Astrocyte (in vitro differentiated cells and primary cell): ENCODE results near the gene KCNG2. TPM values are rescaled to one million over a fixed set of nuclear protein-coding genes. Genes with fewer than 3 reads are reported as not detected.

Source experiments
- DNase-seq: peaks from one replicate; pipeline ENCODE4 v3.0.0-alpha.2; 2010; ENCODE audit warnings: low read depth
- FAIRE-seq: peaks from 2 replicates; lab custom pipeline; 2011; peaks lifted over from hg19 to GRCh38; lab: Jason Lieb, UNC
- H2AFZ ChIP-seq: 2 replicates; pipeline ENCODE4 v1.6.0; 2012; ENCODE audit warnings: low read depth, low read length, inconsistent platforms
- H3K27ac ChIP-seq: 2 replicates; pipeline ENCODE4 v1.5.1; 2011; ENCODE audit warnings: low read depth, low read length, inconsistent platforms
- H3K27me3 ChIP-seq: 2 replicates; pipeline ENCODE4 v1.6.0; 2011; ENCODE audit warnings: low read length, inconsistent platforms; ENCODE audit not compliant: insufficient read depth
- H3K36me3 ChIP-seq: 2 replicates; pipeline ENCODE4 v1.5.1; 2011; ENCODE audit warnings: low read length, inconsistent platforms; ENCODE audit not compliant: insufficient read depth
- H3K4me1 ChIP-seq: 2 replicates; pipeline ENCODE4 v1.5.1; 2011; ENCODE audit warnings: low read length, inconsistent platforms; ENCODE audit not compliant: insufficient read depth
- H3K4me2 ChIP-seq: 2 replicates; pipeline ENCODE4 v1.6.0; 2012; ENCODE audit warnings: low read length, inconsistent platforms
- H3K4me3 ChIP-seq: 2 replicates; pipeline ENCODE4 v1.5.1; 2011; ENCODE audit warnings: low read depth, mild to moderate bottlenecking, low read length, inconsistent platforms; ENCODE audit not compliant: insufficient read depth
- H3K79me2 ChIP-seq: 2 replicates; pipeline ENCODE4 v1.6.0; 2012; ENCODE audit warnings: mild to moderate bottlenecking, low read length, inconsistent platforms; ENCODE audit not compliant: insufficient read depth
- H3K9ac ChIP-seq: 2 replicates; pipeline ENCODE4 v1.6.0; 2012; ENCODE audit warnings: mild to moderate bottlenecking, low read length, inconsistent platforms
- H3K9me3 ChIP-seq: 2 replicates; pipeline ENCODE4 v1.5.1; 2012; ENCODE audit warnings: low read depth, mild to moderate bottlenecking, low read length, inconsistent platforms; ENCODE audit not compliant: insufficient read depth
- H4K20me1 ChIP-seq: 2 replicates; pipeline ENCODE4 v1.6.0; 2012; ENCODE audit warnings: low read length, inconsistent platforms; ENCODE audit not compliant: insufficient read depth
- H3K27ac Mint-ChIP-seq: one replicate; pipeline ENCODE4 v1.8.0; 2021; ENCODE audit warnings: mild to moderate bottlenecking, mixed read lengths; ENCODE audit not compliant: unreplicated experiment
- H3K27me3 Mint-ChIP-seq: one replicate; pipeline ENCODE4 v1.8.0; 2021; ENCODE audit warnings: low read depth, mixed read lengths; ENCODE audit not compliant: unreplicated experiment
- H3K36me3 Mint-ChIP-seq: one replicate; pipeline ENCODE4 v1.8.0; 2021; ENCODE audit warnings: low read depth, mixed read lengths; ENCODE audit not compliant: unreplicated experiment
- H3K4me1 Mint-ChIP-seq: one replicate; pipeline ENCODE4 v1.8.0; 2021; ENCODE audit warnings: low read depth, mixed read lengths; ENCODE audit not compliant: unreplicated experiment
- H3K4me3 Mint-ChIP-seq: one replicate; pipeline ENCODE4 v1.8.0; 2021; ENCODE audit warnings: mild to moderate bottlenecking, moderate library complexity, mixed read lengths; ENCODE audit not compliant: unreplicated experiment
- H3K9me3 Mint-ChIP-seq: one replicate; pipeline ENCODE4 v1.8.0; 2021; ENCODE audit warnings: mild to moderate bottlenecking, mixed read lengths; ENCODE audit not compliant: unreplicated experiment
- CTCF ChIP-seq: IDR thresholded peaks from 2 replicates; pipeline ENCODE4 v1.5.1; 2011; ENCODE audit warnings: low read depth, mild to moderate bottlenecking, inconsistent platforms, low read length, moderate library complexity; ENCODE audit not compliant: insufficient read depth
- EZH2 ChIP-seq: IDR thresholded peaks from 2 replicates; pipeline ENCODE4 v1.6.1; 2012; ENCODE audit warnings: mild to moderate bottlenecking, low read length, inconsistent platforms; ENCODE audit not compliant: insufficient read depth
- total RNA-seq: library from RNA; stranded (reverse); gene quantifications from 2 replicates; pipeline ENCODE4 v1.2.1, GENCODE V29; 2021

Gene KCNG2
- total RNA-seq, 1 donor from 2014 or later = 0.16 TPM

GRCh38 chr18:79755496-79756142, 42.1 kb upstream of the KCNG2 start:
- no peaks in the 10 kb centered on the region for H3K4me1 Mint-ChIP-seq
- DNase-seq = no peak
- H3K9ac ChIP-seq = no peak overlapping the region
- H3K4me2 ChIP-seq = no peak overlapping the region
- no peaks in the 10 kb centered on the region for H3K36me3 ChIP-seq
- H2AFZ ChIP-seq = no peak overlapping the region
- peaks cover 14% of the 10 kb centered on the region for H3K9me3 Mint-ChIP-seq
- peaks cover 13% of the 10 kb centered on the region for H4K20me1 ChIP-seq
- H3K27ac ChIP-seq = no peak overlapping the region
- no peaks in the 10 kb centered on the region for H3K27me3 Mint-ChIP-seq
- H3K4me3 Mint-ChIP-seq = no peak overlapping the region
- H3K9me3 ChIP-seq = no peaks in the 10 kb centered on the region
- TF ChIP-seq EZH2 = no peak
- no peak for TF ChIP-seq CTCF
- H3K4me1 ChIP-seq = no peaks in the 10 kb centered on the region
- no peak overlapping the region for H3K4me3 ChIP-seq
- no peaks in the 10 kb centered on the region for H3K27me3 ChIP-seq
- H3K36me3 Mint-ChIP-seq = peaks cover 34% of the 10 kb centered on the region
- FAIRE-seq = no peak
- H3K27ac Mint-ChIP-seq = no peak overlapping the region
- H3K79me2 ChIP-seq = no peaks in the 10 kb centered on the region

- Histone ChIP-seq H3K36me3 (no peaks in the 10 kb centered on the region), H3K9me3 (no peaks in the 10 kb centered on the region), H3K9ac (no peak overlapping the region), H3K4me3 (no peak overlapping the region), H3K27ac (no peak overlapping the region), H3K4me2 (no peak overlapping the region), H3K4me1 (no peaks in the 10 kb centered on the region), H3K79me2 (no peaks in the 10 kb centered on the region), H3K27me3 (no peaks in the 10 kb centered on the region), H4K20me1 (peaks cover 13% of the 10 kb centered on the region), H2AFZ (no peak overlapping the region)
- DNase-seq (no peak), FAIRE-seq (no peak)
- Mint-ChIP-seq H3K27ac (no peak overlapping the region), H3K36me3 (peaks cover 34% of the 10 kb centered on the region), H3K4me3 (no peak overlapping the region), H3K9me3 (peaks cover 16% of the 10 kb centered on the region), H3K4me1 (no peaks in the 10 kb centered on the region), H3K27me3 (no peaks in the 10 kb centered on the region)
- TF ChIP-seq CTCF (no peak), EZH2 (no peak)
These were observed 41.6 kb upstream of the KCNG2 start for GRCh38 chr18:79756143-79756500.

- H3K9ac ChIP-seq = no peak overlapping the region
- FAIRE-seq (no peak), DNase-seq (no peak)
- H3K36me3 Mint-ChIP-seq = peaks cover 38% of the 10 kb centered on the region
- peaks cover 18% of the 10 kb centered on the region for H3K9me3 Mint-ChIP-seq
- no peak for TF ChIP-seq EZH2
- no peak for TF ChIP-seq CTCF
- H3K27me3 Mint-ChIP-seq = no peaks in the 10 kb centered on the region
- no peak overlapping the region for H3K27ac ChIP-seq
- no peaks in the 10 kb centered on the region for H3K4me1 Mint-ChIP-seq
- no peaks in the 10 kb centered on the region for H3K36me3 ChIP-seq
- no peaks in the 10 kb centered on the region for H3K27me3 ChIP-seq
- H3K4me3 Mint-ChIP-seq = no peak overlapping the region
- H3K9me3 ChIP-seq = no peaks in the 10 kb centered on the region
- no peaks in the 10 kb centered on the region for H3K4me1 ChIP-seq
- no peak overlapping the region for H3K4me3 ChIP-seq
- H3K27ac Mint-ChIP-seq = no peak overlapping the region
- no peak overlapping the region for H3K4me2 ChIP-seq
- no peak overlapping the region for H2AFZ ChIP-seq
- peaks cover 7% of the 10 kb centered on the region for H4K20me1 ChIP-seq
- no peaks in the 10 kb centered on the region for H3K79me2 ChIP-seq
These were observed 40.9 kb upstream of the KCNG2 start for GRCh38 chr18:79756826-79757225.
